ENCODE data around the gene LIPN. TPM values are rescaled to one million over a fixed set of nuclear protein-coding genes. Genes with fewer than 3 reads are reported as not detected.

LIPN gene
- polyA plus RNA-seq, 3 donors = 0.49 TPM; not detected in 2

DNA sequence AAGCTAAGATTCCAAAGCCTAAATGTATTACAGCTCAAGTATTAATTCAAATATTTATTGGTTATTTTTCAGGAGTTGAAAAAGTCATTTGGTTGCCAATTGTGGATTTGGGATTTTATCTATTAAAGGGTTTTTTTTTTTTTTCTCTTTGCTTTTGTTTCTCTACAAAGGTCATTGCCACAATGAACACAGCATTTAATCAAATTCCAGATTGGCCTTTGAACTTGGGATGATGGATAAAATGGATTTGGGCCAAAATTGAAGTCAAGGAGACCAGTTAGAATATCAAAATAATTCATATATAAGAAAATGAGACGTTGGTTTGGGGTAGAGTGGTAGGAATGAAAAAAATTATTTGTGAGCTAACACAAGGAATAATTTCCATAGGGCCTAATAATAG is 9.6 kb downstream of the LIPN start:
- WGBS, 3 donors = 55 to 68% (median 67%) methylated on average over 1 of the region's 1 CpG
- H3K27ac ChIP-seq (ENCODE audit: low read depth, low read length) = no peak overlapping the region

DNA sequence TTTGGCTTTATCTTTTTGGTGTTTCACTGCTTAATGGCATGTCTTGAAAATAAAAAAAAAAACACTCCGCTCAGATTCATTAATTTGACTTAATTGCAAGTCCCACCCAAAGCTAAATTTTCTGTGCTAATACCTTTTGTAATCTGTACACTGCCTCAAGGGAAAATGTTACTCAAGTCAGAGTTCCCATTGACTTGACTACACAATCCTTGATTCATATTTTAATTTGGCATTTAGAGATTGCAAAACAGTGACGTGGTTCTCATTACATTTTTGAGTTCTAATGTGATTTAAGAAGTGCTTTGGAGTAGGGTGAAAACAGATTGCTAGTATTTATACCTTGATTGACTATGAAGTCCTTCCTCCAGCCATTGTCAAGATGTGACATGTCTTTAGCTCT is 21.4 kb downstream of the LIPN start:
- 60 to 82% (median 61%) methylated on average over 2 of the region's 2 CpGs for WGBS, 3 donors
- no peak overlapping the region for H3K27ac ChIP-seq (ENCODE audit: low read depth, low read length)

DNA sequence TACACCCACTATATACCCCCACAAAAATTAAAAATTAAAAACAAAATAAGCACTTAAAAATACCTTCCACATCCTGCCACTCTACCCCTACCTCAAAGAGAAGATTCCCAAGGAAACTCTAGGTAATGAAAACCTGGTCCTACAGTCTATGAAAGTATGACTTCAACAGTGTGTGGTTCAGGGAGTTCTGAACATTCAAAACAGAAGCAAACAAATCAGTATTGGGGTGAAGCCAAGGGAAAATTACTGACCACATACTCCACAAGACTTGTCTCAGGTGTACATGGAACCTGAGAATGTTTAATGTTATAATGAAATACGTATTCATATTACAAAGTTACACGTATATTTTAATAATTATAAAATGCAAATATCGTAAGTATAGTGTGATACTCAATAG is 22.4 kb downstream of the LIPN start:
- 79 to 95% (median 94%) methylated on average over 3 of the region's 3 CpGs for WGBS, 3 donors
- no peak overlapping the region for H3K27ac ChIP-seq (ENCODE audit: low read depth, low read length)

GRCh38 chr10:88783724-88784123 is 23.9 kb downstream of the LIPN start:
- WGBS, 3 donors = 58 to 70% (median 59%) methylated on average over 3 of the region's 3 CpGs
- H3K27ac ChIP-seq (ENCODE audit: low read depth, low read length) = no peak overlapping the region

- WGBS, 3 donors = 89 to 93% (median 92%) methylated on average over 10 of the region's 10 CpGs
- H3K27ac ChIP-seq (ENCODE audit: low read depth, low read length) = no peak overlapping the region
Observed at GRCh38 chr10:88786032-88786770, 26.4 kb downstream of the LIPN start.

- WGBS, 3 donors = 88 to 92% (median 88%) methylated on average over 5 of the region's 5 CpGs
- no peak overlapping the region for H3K27ac ChIP-seq (ENCODE audit: low read depth, low read length)
Observed at GRCh38 chr10:88787463-88787862, 27.6 kb downstream of the LIPN start.

- H3K27ac ChIP-seq (ENCODE audit: low read depth, low read length) = no peak overlapping the region
Observed at GRCh38 chr10:88788924-88789323, 29.1 kb downstream of the LIPN start.

DNA sequence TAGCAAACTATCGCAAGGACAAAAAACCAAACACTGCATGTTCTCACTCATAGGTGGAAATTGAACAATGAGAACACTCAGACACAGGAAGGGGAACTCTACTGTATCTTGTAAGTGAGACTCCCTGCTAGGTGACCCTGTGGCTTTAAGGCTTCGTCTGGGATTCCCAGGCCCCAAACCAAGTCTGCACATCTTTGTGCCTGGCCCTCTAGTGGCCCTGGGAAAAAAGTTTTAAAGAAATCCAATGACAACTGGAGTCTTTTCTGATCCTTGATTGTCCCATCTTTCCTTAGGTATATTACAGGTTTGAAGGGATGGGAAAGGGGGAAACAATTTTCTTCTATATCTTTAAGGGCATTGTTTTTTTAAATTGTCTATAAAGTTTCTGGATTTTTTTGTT is 32.1 kb downstream of the LIPN start:
- WGBS, 3 donors = 51 to 53% (median 52%) methylated on average over 2 of the region's 2 CpGs
- H3K27ac ChIP-seq (ENCODE audit: low read depth, low read length) = no peak overlapping the region

DNA sequence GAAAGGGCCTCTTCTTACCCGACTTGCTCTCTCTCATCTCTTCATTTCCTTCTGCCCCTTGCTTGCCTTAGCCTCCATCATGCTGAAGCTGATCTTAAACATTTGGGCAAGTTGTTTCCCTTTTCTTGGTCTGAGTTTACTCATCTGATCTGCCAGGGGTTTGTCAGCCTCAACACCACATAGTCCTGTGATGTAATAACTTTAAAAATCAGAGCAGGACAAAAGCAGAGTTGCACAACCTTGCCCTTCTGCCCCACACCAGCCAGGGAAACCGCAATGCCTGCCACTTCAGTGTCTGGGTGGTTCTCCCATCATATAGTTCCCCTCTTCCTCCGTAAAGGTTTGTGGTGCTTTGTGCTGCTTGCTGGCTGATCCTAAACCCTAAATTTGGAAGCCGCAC is 32.8 kb downstream of the LIPN start:
- WGBS, 3 donors = 60 to 88% (median 72%) methylated on average over 4 of the region's 4 CpGs
- no peak overlapping the region for H3K27ac ChIP-seq (ENCODE audit: low read depth, low read length)

DNA sequence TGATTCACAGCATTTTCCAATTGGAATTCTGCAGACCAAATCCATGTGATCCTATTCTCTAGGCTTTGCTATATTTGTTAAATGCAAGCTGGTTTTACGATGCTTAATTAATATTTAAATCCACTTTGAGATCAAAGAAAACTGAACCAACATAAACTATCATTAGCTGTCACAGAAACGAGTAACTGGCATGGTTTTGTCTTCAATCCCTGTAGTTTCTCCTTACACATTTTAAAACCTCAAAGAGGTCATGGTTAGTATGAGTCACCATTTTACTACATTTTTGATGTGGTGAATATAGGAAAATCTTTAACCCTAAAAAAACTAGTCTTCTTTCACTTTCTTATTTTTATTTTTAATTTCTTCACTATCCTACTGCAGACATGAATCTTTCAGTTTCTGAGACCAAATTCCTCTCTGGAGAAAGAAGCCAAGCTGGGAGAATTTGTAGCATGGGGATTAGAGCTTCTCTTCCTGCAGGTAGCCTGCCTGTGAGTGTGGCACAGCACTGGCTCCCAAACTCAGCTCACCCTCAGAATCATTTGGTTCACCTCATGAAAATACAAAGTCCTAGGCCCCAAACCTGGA is 34.0 kb downstream of the LIPN start:
- 54 to 72% (median 63%) methylated on average over 2 of the region's 2 CpGs for WGBS, 3 donors
- H3K27ac ChIP-seq (ENCODE audit: low read depth, low read length) = no peak overlapping the region

- H3K27ac ChIP-seq (ENCODE audit: low read depth, low read length) = no peak overlapping the region
- 40 to 79% (median 40%) methylated on average over 1 of the region's 1 CpG for WGBS, 3 donors
Observed at GRCh38 chr10:88794731-88795130, 34.9 kb downstream of the LIPN start.

DNA sequence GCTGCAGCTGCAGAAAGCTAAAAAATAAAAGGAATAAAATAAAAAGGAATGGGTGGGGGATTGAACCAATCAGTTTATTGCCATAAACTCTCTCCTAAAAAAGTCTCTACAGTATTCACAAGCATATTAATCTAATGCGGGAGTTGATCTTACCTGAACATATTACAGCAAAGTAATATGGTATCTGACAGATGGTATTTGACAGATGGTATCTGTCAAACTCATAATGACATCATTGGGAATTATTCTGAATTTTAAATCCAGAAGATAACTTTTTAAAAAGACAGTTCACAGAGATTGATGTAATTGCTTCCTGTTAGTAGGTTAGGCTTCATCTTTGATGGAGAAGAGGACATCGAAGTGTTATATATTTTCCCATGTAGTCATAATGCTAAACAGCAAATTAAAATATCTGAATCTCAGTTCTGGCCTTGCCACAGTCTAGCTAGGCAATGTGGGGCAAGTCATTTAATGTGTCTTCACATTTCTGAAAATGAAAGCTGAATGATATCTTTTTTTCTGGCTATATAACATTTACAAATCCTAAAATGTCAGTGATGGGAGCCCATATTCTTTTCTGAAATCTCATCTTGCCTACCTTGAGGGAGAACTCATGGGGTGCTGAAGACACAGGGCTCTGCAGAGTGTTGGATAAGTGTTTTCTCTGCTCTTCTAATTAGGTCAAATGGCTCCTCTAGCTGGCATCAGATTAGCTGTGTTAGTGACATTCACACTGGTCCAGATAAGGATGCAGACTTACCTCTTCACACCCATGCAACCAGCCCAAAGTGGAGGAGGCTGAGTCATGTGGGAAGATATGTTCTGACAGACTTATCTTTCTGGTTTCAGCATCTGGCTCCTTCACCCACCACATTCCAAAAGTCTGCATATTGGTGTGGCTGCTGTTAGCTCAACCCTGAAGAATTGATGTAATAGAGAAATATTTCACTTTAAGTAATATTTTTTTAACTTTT is 40.6 kb downstream of the LIPN start:
- H3K27ac ChIP-seq (ENCODE audit: low read depth, low read length) = no peak overlapping the region
- WGBS, 3 donors = 90 to 93% (median 92%) methylated on average over 2 of the region's 2 CpGs

- no peak within 1 kb of the TSS for H3K27ac ChIP-seq (ENCODE audit: low read depth, low read length)
- WGBS, 3 donors = 81 to 94% (median 82%) methylated on average over 2 of the region's 2 CpGs
Observed at GRCh38 chr10:88802523-88803285, 42.9 kb downstream of the LIPN start, which contains the start of gene LIPM. LIPM (plus strand) TSS chr10:88802730; CDS start chr10:88802897, 167 bp downstream.

GRCh38 chr10:88803641-88804040 is 43.8 kb downstream of the LIPN start:
- WGBS, 3 donors = 94 to 99% (median 97%) methylated on average over 2 of the region's 2 CpGs

DNA sequence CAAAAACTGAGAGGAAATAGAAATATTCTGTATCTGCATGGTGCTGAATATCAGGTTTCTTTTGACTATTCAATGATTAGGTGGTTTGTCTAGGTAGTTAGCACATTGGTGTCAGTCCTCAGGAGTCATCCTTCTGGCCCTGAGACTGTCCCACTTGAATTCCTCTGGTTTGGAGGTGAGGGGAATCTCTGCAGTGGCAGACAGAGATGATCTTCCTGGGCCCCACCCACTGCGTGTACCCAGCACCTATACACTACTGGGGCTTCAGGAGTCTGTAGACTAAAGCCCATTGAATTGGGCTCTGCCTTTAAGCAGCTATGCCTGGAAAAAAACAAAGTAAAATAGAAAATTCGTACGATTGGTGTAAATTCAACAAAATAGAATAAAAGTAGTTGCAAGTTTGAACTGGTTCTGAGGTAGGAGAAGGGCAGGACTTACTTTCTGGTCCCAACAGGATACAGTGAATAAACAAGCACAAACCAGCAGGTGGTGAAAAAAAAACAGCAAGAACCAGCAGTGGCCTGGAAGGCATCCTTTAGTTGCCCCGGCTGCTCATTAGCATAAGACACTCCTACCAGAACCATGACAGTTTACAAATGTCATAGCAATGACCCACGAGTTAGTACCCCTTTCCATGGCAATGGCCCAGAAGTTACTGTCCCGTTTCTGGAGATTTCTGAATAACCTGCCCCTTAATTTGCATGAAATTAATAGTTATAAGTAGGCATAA is 44.4 kb downstream of the LIPN start:
- WGBS, 3 donors = 61 to 73% (median 69%) methylated on average over 6 of the region's 6 CpGs

More at GRCh38 chr10:88803641-88804040, 43.8 kb downstream of the LIPN start:
- H3K27ac ChIP-seq (ENCODE audit: low read depth, low read length) = no peak overlapping the region

DNA sequence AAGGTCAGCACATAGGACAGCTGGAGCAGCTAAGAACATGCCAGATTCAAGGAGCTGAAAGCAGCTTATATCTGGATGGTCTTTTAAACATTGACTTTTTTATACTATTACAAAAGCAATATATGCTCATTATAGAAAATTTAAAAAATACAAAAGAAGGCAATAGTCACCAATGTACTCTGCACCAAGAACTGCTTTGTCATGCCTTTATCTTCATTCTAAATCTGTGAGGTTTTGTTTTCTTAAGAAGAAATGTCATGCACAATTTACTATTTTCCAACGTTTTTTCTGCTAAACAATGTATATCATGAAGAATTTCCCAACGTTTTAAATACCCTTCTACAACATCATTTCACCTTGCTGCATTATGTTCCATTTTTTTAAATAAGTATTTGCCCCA is 45.5 kb downstream of the LIPN start:
- 33 to 49% (median 40%) methylated on average over 2 of the region's 2 CpGs for WGBS, 3 donors
- H3K27ac ChIP-seq (ENCODE audit: low read depth, low read length) = no peak overlapping the region

More for the DNA sequence above, 44.4 kb downstream of the LIPN start:
- no peak overlapping the region for H3K27ac ChIP-seq (ENCODE audit: low read depth, low read length)

DNA sequence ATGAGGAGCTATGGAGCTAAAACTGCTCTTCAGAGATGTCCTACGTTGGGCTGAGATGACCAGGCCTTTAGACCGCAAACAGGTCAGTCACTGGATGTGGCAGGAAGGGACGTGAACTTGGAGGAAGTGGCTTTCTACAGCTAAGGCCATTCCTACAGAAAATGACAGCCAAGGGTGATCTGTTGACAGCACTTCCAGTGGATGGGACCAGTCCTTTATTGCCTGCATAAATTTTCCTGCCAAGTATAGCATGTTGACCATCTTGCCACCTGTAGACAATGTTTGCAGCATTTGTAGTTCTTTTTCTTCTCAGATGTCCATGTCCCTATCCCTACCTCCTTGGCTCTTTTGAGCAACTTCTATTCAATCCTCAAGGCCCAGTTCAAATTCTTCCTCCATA is 46.1 kb downstream of the LIPN start:
- H3K27ac ChIP-seq (ENCODE audit: low read depth, low read length) = no peak overlapping the region
- 76 to 89% (median 80%) methylated on average over 3 of the region's 3 CpGs for WGBS, 3 donors

- H3K27ac ChIP-seq (ENCODE audit: low read depth, low read length) = no peak overlapping the region
- 71 to 86% (median 75%) methylated on average over 4 of the region's 4 CpGs for WGBS, 3 donors
Observed at GRCh38 chr10:88809621-88810020, 49.8 kb downstream of the LIPN start.

Measured in adipose tissue (tissue), 3 donors.